NT2/D1 (cell line): ENCODE data around the gene CD96.

ENCODE experiments used
- SUZ12 ChIP-seq: IDR thresholded peaks from 2 replicates; pipeline ENCODE4 v1.6.1; 2011; ENCODE audit not compliant: insufficient read length, insufficient read depth; ENCODE audit errors: extremely low read depth
- YY1 ChIP-seq: IDR thresholded peaks from 2 replicates; pipeline ENCODE4 v1.6.1; 2011; ENCODE audit not compliant: insufficient read length, insufficient read depth
- ZNF274 ChIP-seq: IDR thresholded peaks from 2 replicates; pipeline ENCODE4 v1.6.1; 2011; ENCODE audit warnings: mild to moderate bottlenecking, low read depth, low read length

DNA sequence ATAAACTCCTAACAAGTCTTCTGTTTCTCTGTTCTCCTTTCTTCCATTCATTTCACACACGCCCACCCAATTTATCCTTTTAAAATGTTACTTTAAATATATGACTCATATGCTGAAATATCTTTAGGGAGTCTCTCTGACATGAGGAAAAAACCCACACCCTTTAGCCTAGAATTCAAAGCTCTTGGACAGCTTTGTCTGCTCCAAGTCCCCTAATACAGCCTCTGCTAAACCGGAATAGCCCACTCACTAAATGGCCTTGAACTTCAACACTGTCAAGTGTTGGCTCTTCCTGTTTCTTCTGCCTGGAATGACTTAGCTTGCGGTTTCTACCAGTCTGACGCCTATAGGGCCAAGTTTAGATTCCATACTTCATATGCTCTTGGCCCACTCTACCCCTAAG, 3.3 kb upstream of the CD96 start:
- TF ChIP-seq ZNF274 (no peak), YY1 (no peak), SUZ12 (no peak)
